Thymus (tissue), 11 donors: Measurements from ENCODE around the gene ECEL1. TPM values are rescaled to one million over a fixed set of nuclear protein-coding genes. Genes with fewer than 3 reads are reported as not detected.

Experiments
- DNase-seq, 9 donors: peaks; one replicate each; pipeline ENCODE4 v3.0.0-alpha.2; 2013; ENCODE audit warnings: low spot score in 9 of 9, low read depth in 6 of 9, missing footprints in 1 of 9
- H3K27ac ChIP-seq, 2 donors: one replicate each; pipeline ENCODE4 v1.5.1; 2013; ENCODE audit warnings: control low read depth in 1 of 2, low read depth in 1 of 2, low read length in 1 of 2, mild to moderate bottlenecking in 1 of 2, moderate library complexity in 1 of 2
- H3K27me3 ChIP-seq, 2 donors: one replicate each; pipeline ENCODE4 v1.5.1; 2013; ENCODE audit warnings: low read length in 1 of 2; ENCODE audit not compliant: control insufficient read depth in 2 of 2, insufficient read depth in 1 of 2
- H3K36me3 ChIP-seq, 2 donors: one replicate each; pipeline ENCODE4 v1.5.1; 2013; ENCODE audit warnings: low read length in 1 of 2, mild to moderate bottlenecking in 1 of 2, moderate library complexity in 1 of 2; ENCODE audit not compliant: control insufficient read depth in 2 of 2, insufficient read depth in 2 of 2
- H3K4me1 ChIP-seq, 2 donors: one replicate each; pipeline ENCODE4 v1.5.1; 2013; ENCODE audit warnings: low read length in 2 of 2; ENCODE audit not compliant: control insufficient read depth in 2 of 2, insufficient read depth in 2 of 2
- H3K4me3 ChIP-seq, 2 donors: one replicate each; pipeline ENCODE4 v1.5.1; 2013; ENCODE audit warnings: low read length in 2 of 2, control low read depth in 1 of 2, mild to moderate bottlenecking in 1 of 2
- H3K9me3 ChIP-seq, 2 donors: one replicate each; pipeline ENCODE4 v1.5.1; 2013; ENCODE audit warnings: low read length in 1 of 2, mild to moderate bottlenecking in 1 of 2; ENCODE audit not compliant: control insufficient read depth in 2 of 2, insufficient read depth in 1 of 2
- WGBS: extraction: QIAGEN DNeasy Blood & Tissue Kit; methylation state at CpG from one replicate; pipeline ENCODE4 v1.1.7; 2013; 5-methylcytosine and 5-hydroxymethylcytosine counted together
- polyA plus RNA-seq: library from polyadenylated mRNA; stranded (reverse); fragments of 200-250 nt; gene quantifications from one replicate; pipeline ENCODE4 v1.2.3, GENCODE V29; 2013
- total RNA-seq: library from RNA; stranded (reverse); fragments of 120-200 nt; gene quantifications from one replicate; pipeline ENCODE4 v1.2.4, GENCODE V29; 2013
- donor health status: healthy.

Gene ECEL1
- total and polyA plus RNA-seq, 2 donors, result 0.28 to 1.7 TPM

- Histone ChIP-seq H3K9me3 (no peaks in the 10 kb centered on the region), H3K27me3 (peaks cover 3 to 57% of the 10 kb centered on the region in 2 donors), H3K36me3 (no peaks in the 10 kb centered on the region), H3K4me3 (no peak overlapping the region), H3K4me1 (no peaks in the 10 kb centered on the region), H3K27ac (no peak overlapping the region)
- DNase-seq, result no peak
- 95% methylated on average over 7 of the region's 7 CpGs for WGBS
These were observed 10.8 kb downstream of the ECEL1 start for GRCh38 chr2:232476791-232477190.

GRCh38 chr2:232476045-232476444 is 11.6 kb downstream of the ECEL1 start:
- H3K4me1 ChIP-seq, result no peaks in the 10 kb centered on the region
- no peak overlapping the region for H3K27ac ChIP-seq
- H3K9me3 ChIP-seq, result no peaks in the 10 kb centered on the region
- WGBS, result 84% methylated on average over 2 of the region's 2 CpGs
- H3K4me3 ChIP-seq, result no peak overlapping the region
- peaks cover 3 to 51% of the 10 kb centered on the region in 2 donors for H3K27me3 ChIP-seq
- no peaks in the 10 kb centered on the region for H3K36me3 ChIP-seq
- no peak for DNase-seq

- no peaks in the 10 kb centered on the region for H3K9me3 ChIP-seq
- 68% methylated on average over 6 of the region's 6 CpGs for WGBS
- no peaks in the 10 kb centered on the region for H3K4me1 ChIP-seq
- H3K27ac ChIP-seq, result no peak overlapping the region
- no peaks in the 10 kb centered on the region for H3K36me3 ChIP-seq
- H3K27me3 ChIP-seq, result peaks cover 3 to 32% of the 10 kb centered on the region in 2 donors
- DNase-seq, result no peak
- no peak overlapping the region for H3K4me3 ChIP-seq
These were observed 14.2 kb downstream of the ECEL1 start for GRCh38 chr2:232473467-232473890.

DNA sequence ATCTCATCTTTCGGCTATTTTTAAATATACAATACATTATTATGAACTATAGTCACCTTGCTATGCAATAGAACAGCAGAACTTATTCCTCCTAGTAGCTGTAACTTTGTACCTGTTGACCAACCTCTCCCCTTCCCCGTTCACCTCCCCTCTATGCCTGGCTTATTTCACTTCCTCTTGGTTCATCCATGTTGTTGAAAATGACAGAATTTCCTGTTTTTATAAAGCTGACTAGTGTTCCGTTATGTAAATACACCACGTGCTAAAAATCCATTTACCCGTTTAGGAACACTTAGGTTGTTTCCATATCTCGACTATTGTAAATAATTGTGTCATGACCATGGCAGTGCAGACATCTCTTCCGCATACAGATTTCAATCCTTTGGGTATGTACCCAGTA is 21.4 kb downstream of the ECEL1 start:
- no peak for DNase-seq
- WGBS, result 82% methylated on average over 7 of the region's 7 CpGs

GRCh38 chr2:232465061-232465460 is 22.6 kb downstream of the ECEL1 start:
- Histone ChIP-seq H3K4me3 (no peak overlapping the region), H3K27ac (no peak overlapping the region), H3K27me3 (peaks cover 0 to 17% of the 10 kb centered on the region in 2 donors), H3K9me3 (no peaks in the 10 kb centered on the region), H3K4me1 (no peaks in the 10 kb centered on the region), H3K36me3 (no peaks in the 10 kb centered on the region)
- DNase-seq, result no peak
- WGBS, result 96% methylated on average over 6 of the region's 6 CpGs

More for the DNA sequence above, 21.4 kb downstream of the ECEL1 start:
- H3K4me1 ChIP-seq, result no peaks in the 10 kb centered on the region
- H3K36me3 ChIP-seq, result no peaks in the 10 kb centered on the region
- H3K27ac ChIP-seq, result no peak overlapping the region
- no peaks in the 10 kb centered on the region for H3K9me3 ChIP-seq
- no peak overlapping the region for H3K4me3 ChIP-seq
- peaks cover 0 to 14% of the 10 kb centered on the region in 2 donors for H3K27me3 ChIP-seq

DNA sequence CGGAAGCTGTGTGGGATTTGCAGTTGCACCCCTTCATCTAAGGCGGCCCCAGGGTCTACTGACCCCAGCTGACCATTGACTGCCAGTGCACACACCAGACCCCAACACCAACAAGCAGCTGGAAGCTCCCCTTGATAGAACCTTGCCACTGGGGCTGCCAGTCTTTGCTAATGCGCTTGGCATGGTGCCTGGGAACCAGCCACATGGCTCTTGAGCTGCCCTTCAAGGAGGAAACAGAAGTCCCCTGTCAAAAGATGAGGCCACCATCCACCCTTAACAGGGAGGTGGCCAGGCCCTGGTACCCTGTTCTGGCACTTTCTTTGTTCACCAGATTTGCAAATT is 23.1 kb downstream of the ECEL1 start:
- peaks cover 0 to 22% of the 10 kb centered on the region in 2 donors for H3K27me3 ChIP-seq
- H3K27ac ChIP-seq, result no peak overlapping the region
- no peaks in the 10 kb centered on the region for H3K36me3 ChIP-seq
- H3K9me3 ChIP-seq, result no peaks in the 10 kb centered on the region
- H3K4me3 ChIP-seq, result no peak overlapping the region
- H3K4me1 ChIP-seq, result no peaks in the 10 kb centered on the region
- DNase-seq, result no peak
- WGBS, result 94% methylated on average over 3 of the region's 3 CpGs

- peaks cover 0 to 28% of the 10 kb centered on the region in 2 donors for H3K27me3 ChIP-seq
- WGBS, result 97% methylated on average over 18 of the region's 18 CpGs
- no peak overlapping the region for H3K4me3 ChIP-seq
- no peaks in the 10 kb centered on the region for H3K4me1 ChIP-seq
- no peaks in the 10 kb centered on the region for H3K36me3 ChIP-seq
- H3K27ac ChIP-seq, result peak overlapping the region in 1 of 2 donors; percentile 18
- H3K9me3 ChIP-seq, result no peaks in the 10 kb centered on the region
- DNase-seq, result no peak
These were observed 23.7 kb downstream of the ECEL1 start for GRCh38 chr2:232463701-232464543.

DNA sequence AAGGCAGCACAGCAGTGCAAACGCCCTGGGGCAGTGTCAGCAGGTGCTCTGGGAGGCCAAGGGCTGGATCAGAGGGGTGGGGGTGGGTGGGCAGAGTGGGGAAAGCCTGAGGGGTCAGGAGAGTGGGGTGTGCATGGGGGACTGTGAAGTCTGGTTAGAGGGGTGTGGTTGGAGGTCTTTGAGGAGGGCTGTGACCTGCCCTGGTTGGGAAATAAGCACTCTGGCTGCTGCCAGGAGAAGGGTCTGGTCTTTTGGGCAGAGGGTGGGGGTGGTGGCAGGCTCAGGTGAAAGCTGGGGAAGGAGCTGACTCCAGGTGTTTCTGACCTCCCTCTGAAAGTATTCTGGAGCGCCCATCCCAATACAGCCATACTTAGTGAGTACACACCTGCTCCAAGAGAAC is 27.5 kb downstream of the ECEL1 start:
- H3K9me3 ChIP-seq, result no peaks in the 10 kb centered on the region
- peaks cover 0 to 48% of the 10 kb centered on the region in 2 donors for H3K27me3 ChIP-seq
- no peaks in the 10 kb centered on the region for H3K36me3 ChIP-seq
- H3K4me1 ChIP-seq, result no peaks in the 10 kb centered on the region
- H3K4me3 ChIP-seq, result no peak overlapping the region
- H3K27ac ChIP-seq, result no peak overlapping the region
- WGBS, result 80% methylated on average over 2 of the region's 2 CpGs
- no peak for DNase-seq

GRCh38 chr2:232459419-232460035 is 28.1 kb downstream of the ECEL1 start:
- H3K27ac ChIP-seq, result no peak overlapping the region
- no peaks in the 10 kb centered on the region for H3K4me1 ChIP-seq
- H3K9me3 ChIP-seq, result no peaks in the 10 kb centered on the region
- no peaks in the 10 kb centered on the region for H3K36me3 ChIP-seq
- DNase-seq, result no peak
- WGBS, result 92% methylated on average over 11 of the region's 11 CpGs
- peaks cover 0 to 47% of the 10 kb centered on the region in 2 donors for H3K27me3 ChIP-seq
- H3K4me3 ChIP-seq, result no peak overlapping the region
